GM21390 (cell line): ENCODE results near the gene TNS1.

Experiments
- ATAC-seq: cut with Tn5 transposase; IDR thresholded peaks from one replicate; pipeline ENCODE4 v1.9.1; 2021; ENCODE audit not compliant: unreplicated experiment

The TNS1 gene

DNA sequence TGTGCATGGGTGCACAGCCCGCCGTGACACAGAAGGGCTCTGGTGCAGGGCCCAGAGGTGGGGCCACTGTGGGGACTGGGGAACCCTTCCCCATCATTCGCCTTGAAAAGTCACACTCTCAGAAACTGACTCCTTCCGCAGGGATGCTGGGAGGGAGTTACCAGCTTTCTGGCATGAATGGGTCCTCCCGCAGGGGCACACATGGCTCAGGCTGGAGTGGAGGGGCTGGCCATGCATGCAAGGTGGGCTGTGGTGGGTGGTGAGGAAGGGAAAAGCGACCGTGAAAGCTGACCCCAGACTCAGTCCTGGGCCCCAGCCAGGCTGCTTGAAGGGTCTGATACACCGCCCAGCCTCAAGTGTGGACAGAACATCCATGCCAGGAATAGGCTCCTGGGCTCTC lies 201.1 kb downstream of the TNS1 start:
- no peak for ATAC-seq

DNA sequence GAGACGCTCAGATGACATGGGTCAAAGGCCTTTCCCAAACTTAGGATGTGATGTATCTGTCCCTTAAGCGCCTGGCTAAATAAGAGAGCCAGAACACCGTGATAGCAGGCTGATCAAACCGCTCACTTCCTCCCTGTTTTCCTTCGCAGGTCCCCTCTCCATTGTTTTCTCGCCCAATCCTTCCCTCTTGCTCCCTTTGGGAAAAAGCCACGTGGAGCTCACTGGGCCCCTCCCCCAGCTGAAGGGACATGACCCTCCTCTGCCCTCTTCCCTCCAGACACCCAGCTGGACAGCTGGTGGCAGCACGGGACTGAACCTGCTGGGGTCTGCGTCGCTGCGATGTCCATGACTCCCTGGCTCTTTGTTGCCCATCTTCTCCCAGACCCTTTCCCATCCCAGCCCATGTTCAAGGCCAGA lies 201.7 kb downstream of the TNS1 start:
- no peak for ATAC-seq

DNA sequence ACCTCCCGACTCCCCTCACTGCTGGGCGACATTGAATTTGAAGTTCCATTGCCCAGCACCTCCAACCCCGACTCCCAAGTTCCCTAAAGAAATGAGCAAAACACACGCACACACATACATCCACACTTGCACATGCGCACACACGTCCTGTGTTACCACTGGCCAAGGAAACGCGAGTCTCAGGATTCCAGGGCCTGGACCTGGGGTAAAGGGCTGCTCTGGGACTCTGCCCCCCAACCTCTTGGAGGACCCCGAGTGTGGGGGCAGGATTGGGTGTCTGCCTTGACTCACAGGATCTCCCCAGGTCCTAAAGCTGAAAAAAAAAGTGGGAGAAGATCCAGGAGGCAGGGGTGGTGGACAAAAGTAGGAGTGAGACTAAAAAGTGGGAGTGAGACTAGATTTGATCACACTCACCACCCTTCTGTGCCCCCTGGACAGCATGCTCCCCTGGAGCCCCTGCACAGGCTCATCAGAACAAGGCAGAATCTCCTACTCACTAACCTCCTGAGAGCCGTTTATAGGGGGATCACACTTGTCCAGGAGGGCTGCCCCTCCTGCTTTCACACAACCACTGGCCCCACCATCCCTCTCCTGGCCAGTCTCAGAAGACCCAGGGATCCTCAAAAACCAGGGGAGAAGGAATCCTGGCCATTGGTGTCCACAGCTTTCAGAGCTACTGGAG lies 202.2 kb downstream of the TNS1 start:
- ATAC-seq: no peak

DNA sequence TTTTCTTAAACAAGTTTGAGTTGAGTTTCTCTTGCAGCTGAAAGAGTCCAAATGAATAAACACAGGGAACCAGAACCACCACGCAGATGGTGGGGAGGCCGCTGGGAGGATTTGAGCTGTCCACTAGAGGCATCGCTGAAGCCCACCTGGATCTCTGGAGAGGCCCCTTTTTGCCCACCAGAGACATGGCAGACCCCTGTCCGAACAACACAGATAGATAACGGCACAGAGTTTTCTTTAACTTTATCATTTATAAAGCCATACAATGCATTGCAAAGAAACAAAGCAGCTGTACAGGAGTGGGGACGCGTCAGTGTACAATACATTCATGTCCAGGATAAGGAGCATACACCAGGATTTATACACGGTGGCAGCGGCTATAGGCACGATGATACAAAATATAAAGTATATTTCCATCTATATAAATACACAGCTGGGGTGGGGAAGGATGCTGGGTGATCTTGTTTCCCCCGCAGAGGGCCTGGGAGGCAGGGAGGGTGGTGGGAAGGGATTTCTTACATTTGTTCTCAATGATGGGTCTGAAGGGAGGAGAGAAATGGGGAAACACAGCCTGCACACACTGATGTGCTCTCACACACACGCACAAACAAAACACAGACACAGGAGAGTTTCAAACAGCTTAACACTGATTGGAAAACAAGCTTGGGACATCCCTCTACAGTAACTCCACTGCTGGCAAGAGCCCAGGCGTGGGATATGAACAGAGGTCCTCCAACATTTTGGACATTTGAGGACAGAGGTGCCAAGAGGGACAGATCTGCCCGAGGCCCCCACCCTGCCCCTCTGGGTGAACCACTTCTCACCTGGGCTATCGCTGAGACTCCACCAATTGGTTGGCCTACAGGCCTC lies 203.0 kb downstream of the TNS1 start:
- no peak for ATAC-seq

DNA sequence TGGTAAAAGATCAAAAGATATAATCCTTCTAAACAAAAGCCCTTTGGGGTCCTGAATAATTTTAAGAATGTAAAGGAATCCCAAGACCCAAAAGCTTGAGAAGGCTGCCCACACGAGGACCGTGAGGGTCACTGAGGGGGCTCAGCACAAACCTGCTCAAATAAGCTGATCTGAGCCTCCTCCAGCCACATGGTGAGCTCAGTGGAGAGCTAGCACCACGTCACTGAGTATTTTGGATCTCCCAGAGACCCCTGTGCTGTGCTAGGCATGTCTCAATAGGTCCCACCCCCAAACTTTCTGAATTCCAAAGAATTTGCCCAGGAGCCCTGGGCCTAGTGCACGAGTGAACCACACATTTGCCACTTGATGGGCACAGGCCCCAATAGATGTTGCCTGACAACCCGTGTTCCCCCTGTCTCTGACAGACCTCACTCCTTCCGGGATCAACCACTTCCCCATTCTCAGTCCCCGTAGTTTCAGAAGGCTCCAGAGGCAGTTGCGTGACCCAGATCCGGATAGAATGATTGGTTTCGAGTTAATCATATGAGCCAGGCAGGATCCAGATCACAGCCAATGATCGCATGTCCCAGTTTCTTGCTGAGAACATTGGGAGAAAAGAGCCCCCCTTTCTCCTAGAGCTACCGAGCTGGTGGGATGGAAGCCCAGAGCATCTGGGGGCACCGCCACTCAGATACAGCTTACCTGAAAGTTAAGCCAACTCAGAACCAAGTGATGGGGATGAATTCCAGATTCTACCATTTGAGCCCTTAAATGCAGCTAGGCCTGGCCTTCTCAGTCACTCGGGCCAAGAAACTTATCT lies 203.8 kb downstream of the TNS1 start:
- ATAC-seq: peak; percentile 81

DNA sequence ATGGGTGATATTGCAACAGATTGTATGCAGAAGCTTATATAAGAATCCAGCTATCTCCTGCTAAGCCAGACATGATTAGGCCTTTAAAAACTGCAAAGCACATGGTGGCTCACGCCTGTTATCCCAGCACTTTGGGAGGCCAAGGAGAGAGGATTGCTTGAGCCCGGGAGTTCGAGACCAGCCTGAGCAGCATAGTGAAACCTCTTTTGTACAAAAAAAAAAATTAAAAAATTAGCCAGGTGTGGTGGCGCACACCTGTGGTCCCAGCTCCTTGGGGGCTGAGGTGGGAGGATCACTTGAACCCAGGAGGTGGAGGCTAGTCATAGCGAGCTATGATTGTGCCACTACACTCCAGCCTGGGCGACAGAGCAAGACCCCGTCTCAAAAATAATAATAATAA lies 204.6 kb downstream of the TNS1 start:
- no peak for ATAC-seq

DNA sequence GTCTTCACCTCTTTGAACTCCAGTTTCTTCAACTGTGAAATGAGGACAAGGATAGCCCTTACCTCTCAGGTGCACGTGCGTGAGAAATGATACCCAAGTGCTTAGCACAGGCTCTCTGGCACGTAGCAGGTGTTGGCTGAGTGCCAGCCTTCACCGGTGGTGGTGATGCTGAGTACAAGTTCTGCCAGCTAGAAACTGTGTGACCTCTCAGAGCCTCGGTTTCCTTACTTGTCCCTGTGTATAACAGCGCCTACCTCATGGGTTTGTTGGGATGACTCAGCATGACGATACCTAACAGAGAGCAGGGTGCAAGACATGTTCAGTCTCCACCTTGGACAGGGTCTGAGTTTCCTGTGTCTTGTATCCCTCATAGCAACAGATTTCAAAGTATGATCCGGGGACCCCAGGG lies 205.1 kb downstream of the TNS1 start:
- no peak for ATAC-seq

DNA sequence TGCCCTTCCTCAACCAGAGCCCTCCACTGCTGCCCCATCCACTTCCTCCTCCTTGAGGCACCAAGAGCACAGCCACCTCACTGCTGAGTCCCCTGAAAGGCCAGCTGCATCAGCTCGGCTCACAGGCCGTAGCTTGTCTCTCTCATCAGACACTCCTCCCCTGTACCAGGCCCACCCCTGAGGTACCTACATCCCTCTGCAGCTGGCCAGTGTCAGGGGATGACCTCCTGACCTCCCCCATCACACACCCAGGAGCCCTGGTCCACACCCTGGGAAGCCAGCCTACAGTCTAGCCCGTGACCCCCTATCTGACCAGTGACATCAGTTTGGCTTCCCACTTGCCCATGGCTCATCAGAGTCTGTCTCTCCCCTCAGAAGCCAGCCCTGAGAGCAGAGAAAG lies 205.6 kb downstream of the TNS1 start:
- no peak for ATAC-seq

DNA sequence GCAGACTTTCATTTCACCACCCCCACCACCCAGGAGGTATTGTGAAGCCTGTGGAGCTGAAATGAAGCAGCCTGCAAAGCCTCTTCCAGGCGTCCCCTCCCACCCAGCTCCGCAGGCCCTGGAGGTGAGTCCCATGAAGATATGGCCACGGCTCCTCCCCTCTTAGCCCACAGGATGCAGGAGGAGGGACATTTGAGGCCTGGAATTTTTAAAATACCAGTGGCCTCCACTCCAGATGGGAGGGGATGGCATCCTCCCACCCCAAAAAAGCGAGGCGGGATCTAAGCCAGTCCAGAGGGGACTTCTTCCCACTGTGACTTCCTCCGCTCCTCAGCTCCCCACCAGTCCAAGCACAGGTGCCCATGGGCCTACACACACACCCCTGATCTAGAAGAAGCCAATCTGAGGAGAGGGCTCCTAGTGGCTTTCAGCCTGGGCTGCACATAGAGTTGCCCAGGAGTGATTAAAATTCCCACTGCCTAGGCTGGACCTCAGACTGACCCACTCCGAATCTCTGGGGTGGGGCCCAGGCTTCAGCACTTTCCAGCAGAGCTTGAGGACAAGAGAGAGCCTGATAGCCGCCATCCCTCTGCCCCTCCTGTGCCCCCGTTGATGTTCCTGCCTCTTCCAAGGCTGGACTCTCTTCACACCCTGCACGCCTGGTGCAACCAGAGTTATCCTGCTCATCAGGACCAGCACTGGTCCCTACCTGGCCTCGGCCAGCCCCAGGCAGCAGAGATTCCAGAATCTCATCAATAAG lies 206.9 kb downstream of the TNS1 start:
- no peak for ATAC-seq

DNA sequence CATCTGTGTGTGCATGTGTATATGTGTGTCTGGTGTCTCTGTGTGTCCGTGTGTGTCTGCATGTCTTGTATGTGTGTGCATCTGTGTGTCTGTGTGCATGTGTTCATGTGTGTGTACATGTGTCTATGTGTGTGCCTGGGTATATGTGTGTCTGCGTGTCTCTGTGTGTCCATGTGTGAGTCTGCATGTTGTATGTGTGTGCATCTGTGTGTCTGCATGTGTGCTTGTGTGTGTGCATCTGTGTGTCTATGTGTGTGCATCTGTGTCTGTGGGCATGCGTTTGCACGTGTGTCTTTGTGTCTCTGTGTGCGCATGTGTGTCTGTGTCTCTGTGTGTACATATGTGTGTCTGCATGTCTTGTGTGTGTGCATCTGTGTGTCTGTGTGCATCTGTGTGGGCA lies 207.7 kb downstream of the TNS1 start:
- ATAC-seq: no peak

DNA sequence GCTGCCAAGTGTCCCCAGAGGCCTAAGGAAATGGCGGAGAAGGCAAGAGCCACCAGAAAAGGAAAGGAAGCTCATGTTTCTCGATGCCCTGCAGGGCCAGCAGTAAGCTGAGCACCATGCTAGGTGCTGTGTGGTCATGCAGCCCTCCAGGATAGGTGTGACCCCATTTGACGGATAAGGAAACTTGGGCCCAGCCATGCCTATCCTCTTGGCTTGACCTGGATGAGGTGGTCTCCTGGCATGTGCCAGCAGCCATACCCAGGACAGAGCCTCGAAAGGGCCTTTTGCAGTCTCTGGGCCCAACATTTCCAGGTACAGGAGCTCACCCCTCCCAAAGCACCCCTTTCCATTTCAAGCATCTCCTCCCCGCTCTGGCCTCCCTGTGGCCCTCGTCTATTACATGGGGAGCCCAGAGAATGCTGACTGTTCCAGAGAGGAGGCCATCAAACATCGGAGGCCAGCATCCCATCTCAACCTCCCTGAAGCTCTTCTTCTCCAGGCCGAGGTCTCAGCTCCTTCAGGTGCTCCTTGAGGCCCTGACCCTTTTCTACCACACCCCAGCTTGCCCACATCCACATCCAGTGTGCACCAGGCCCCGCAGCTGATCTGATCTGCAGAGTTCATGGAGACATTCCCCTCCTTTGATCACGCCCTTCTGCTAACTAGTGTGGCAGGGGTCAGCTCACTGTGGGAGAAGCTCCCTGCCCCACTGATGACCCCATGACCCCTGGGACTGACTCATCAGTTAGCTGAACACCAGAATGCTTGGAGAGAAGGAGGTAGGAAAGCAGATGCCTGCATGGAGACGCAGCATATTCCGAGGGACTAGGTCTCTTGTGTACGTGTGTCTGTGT lies 208.4 kb downstream of the TNS1 start:
- no peak for ATAC-seq

DNA sequence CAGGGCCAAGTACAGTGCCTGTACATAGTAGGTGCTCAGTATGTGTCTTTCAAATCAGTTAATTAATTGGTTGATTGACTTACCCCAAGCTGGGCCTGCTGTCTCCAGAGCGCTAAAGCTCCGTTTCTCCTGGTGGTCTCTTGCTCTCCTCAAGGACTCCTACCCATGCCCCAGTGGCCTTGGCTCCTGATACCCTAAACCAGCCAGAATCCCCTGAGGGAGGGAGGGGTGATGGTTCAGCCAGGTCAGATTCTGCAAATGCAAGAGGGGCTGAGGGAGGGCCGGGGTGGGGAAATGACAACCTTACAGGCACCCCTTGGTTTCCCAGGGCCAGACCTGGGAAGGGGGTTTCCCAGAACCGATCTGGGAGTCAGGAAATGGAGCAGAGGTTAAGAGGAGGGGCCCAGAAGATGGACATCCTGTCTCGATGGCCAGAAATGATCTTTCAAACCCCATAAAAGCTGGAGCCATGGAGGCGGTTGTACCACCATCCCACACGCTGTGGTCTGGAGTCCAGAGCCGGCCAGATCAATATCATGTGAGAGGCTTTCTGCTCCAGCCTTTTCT lies 209.1 kb downstream of the TNS1 start:
- no peak for ATAC-seq

DNA sequence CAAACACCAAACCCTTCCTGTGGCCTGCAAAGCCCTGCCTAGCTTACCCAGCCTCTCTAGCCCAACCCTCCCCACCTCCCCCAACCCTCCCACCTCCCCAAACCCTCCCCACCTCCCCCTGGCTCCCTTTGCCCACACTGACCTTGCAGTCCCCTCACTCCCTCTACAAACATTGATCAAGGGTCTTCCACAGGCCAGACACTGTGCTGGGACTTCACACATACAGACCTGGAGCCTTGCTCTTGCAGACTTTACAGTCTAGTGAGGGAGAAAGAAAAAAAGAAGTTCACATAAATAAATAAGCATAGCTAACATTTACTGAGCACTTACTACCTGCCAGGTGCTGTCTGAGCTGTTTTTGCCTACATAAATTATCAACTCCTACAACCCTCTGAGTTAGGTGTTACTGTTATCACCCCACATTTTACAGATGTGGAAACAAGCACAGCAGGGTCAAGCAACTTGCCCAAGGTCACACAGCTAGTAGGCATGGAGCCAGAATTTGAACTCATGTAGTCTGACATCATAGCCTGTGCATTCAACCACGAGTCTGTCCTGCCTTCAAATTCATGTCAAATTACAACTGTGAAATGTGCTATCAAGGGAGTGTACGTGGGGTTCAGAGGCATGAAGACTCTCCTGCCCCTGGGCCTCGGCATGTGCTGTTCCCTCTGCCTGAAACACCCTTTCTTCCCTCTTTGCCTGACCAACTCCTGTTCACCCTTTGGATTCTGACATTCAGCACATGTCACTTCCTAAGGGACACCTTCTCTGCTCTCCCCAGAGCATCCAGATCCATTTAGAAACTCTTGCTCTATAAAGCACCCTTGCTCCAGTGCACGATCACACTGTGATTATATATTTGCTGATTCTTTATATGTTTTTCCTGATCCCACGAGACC lies 209.9 kb downstream of the TNS1 start:
- ATAC-seq: no peak

DNA sequence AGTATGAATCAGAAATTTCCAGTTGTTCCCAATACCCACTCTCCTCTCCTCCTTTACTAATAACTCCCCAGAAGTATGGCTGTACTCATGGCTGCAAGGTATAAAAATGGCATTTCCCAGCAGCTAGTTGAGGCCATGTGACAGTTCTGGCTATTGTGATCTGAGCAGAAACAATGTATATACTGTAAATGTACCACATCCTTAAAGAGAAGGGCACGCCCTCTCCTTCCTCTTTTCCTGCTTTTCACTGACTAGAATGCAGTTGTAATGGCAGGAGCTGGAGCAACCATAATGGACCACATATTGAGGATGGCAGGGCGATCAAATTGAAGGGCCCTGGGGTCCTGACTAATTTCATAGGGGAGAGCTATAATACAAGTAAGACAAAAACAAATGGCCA lies 211.2 kb downstream of the TNS1 start:
- ATAC-seq: no peak

DNA sequence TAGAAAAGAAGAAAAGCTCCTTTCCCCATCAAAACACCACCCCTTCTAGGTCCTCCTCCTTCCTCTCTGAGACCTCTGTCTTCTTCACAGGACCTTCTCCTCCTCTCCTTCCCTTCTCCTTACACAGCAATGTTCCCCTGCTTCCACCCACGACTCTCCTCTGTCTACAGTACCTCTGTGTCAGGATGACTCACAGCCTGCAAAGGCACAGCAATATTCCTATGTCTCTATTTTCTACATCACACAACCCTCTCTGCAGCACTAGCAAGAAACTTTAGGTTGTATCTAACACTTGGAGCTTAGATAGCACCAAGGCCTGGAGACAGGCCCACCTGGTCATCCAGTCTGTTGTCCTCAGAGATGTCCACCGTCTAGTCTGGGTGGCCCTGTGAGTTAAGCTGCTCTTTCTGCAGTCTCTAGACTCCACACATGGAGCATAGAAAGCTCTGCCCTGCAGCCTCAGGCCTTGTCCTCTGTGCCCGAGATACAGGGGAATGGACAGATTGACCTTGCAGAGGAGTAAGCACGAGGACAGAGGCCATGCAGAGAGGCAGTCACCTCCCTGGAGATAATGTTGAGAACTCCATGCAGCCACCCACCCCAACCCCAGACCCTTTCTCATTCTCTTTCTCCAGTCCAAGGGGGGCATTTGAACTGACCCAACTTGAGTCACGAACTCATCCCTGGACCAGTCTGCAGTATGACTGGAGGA lies 212.0 kb downstream of the TNS1 start:
- peak; percentile 12 for ATAC-seq

DNA sequence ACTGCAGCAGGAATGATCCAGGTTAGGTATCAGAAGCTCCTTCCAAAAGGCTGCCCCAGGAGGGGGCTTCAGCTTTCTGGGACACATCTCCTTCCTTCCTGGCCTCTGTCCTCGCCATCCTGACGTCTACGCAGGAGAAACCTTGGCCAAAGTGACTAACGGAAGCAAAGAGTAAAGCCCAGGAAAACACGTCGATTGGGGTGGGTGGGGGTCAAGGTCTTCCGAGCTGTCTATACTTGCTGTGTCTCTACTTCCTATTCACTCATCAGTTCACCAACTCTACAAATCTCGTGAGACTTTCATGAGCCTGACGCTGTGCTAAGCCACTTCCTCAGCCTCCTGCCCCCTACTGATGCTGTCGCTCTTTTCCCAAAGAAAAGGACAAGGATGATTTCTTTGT lies 212.6 kb downstream of the TNS1 start:
- ATAC-seq: peak; percentile 82

DNA sequence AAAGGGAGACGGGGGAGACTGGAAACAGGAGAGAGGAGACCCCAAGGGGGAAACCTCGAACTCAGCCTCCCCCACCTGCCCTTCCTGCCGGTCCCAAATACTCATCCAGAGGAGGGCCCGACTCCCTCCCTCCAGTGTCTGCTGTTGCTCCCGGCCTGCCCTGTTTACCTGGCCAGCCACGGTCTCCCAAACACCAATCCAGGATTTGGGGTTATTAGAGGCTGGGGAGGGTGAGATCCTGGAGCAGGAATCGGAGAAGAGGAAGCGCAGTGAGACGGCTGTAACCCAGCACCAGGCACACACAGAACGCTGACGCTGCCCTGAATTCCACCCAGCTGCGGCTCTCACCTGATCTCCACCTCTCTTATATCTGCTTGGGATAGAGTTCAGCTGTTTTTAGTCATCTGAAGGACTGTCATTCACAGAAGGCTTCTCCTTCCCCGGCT lies 213.0 kb downstream of the TNS1 start:
- ATAC-seq: no peak
